Hematopoietic multipotent progenitor cell treated with erythropoietin and hydrocortisone succinate and interleukin-3 and kit ligand, for 15 days (in vitro differentiated cells): Measurements from ENCODE around the gene GJA10.
"Not testable (repeated sequence)": the region's sequence is repeated elsewhere in the genome, so short reads cannot be mapped to it uniquely, and the experiment has no call there.

Experiments used
- DNase-seq: peaks from one replicate; pipeline ENCODE4 v3.0.0-alpha.2; 2015; ENCODE audit warnings: low spot score

GJA10 gene

DNA sequence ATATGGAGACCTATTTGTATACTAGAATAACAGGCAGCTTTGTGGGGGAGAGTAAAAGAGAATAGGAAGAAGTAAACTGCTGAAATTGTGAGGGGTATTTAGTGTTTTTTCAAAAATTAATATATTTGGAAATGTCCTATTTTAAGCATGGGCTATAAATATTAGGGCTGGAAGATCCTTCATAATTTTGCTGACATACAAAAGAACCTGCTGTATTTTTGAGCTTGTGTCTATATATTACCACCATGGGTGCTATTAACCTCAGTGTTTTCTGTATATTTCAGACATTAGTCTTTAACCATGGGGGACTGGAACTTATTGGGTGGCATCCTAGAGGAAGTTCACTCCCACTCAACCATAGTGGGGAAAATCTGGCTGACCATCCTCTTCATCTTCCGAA lies at the start of gene GJA10:
TSS of gene GJA10 (plus strand) at position 301 of the 400 bp plus-strand sequence. CDS start at position 301, 0 bp downstream.
- DNase-seq = no peak

DNA sequence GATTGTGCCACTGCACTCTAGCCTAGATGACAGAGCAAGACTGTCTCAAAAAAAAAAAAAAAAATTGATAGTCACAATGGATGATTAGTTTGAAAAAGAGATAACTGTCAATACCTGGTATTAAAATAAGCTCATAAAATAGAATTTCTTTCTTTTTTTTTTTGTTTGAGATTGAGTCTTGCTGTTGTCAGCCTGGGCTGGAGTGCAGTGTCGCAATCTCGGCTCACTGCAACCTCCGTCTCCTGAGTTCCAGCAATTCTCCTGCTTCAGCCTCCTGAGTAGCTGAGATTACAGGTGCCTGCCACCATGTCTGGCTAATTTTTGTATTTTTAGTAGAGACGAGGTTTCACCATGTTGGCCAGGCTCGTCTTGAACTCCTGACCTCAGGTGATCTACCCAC lies 46.8 kb upstream of the GJA10 start:
- DNase-seq = not testable (repeated sequence)

DNA sequence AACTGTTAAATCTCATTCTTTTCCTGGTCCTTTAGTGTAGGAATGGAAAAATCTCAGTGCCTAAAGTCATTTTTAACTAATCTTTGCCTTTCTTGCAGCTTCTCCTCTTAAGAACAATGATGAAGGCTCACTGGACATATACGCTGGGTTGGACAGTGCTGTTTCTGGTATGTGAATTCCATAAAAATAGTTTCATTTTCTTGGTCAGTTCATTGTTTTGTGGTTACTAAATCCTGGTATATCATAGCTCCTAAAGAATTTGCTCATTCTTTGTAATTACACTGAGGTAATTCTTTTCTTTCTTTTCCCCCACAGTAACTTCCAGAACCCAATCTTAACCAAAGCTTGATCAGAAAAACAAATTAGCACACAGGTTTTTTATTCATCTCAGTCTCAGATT lies 41.2 kb upstream of the GJA10 start:
- no peak for DNase-seq

DNA sequence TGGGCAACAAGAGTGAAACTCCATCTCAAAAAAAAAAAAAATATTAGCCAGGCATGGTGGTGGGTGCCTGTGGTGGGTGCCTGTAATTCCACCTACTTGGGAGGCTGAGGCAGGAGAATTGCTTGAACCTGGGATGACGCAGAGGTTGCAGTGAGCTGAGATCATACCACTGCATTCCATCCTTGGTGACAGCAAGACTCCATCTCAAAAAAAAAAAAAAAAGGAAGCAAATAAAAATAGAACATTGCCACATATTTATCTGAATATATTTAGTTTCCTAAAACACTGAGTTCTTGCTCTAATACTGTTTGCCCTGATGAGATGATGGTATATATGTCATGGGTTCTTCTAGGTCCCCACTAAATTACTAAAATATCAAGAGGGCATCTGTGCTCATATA lies 36.2 kb upstream of the GJA10 start:
- no peak for DNase-seq

DNA sequence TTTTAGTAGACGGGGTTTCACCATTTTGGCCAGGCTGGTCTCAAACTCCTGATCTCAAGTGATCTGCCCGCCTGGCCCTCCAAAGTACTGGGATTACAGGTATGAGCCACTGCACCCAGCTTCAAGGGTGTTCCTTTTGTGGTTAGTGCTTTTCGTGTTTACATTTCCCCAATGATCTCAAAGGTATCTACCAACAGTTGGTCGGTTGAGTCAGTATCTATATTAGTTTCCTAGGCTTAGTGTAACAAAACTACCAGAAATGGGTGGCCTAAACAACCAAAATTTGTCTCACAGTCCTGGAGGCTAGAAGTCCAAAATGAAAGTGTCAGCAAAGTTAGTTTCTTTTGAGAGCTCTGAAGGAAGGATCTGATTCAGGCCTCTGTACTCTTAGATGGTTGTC lies 34.5 kb upstream of the GJA10 start:
- no peak for DNase-seq

DNA sequence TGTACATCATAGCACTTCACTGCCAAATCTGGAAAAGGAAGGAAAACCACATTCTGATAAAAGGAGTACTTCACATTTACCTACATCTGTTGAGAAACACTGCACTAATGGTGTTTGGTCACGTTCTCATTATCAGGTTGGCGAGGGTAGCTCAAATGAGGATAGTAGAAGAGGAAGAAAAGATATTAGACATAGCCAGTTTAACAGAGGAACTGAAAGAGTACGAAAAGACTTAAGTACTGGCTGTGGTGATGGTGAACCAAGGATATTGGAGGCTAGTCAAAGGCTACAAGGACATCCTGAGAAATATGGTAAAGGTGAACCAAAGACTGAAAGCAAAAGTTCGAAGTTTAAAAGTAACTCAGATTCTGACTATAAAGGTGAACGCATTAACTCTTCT lies 32.0 kb upstream of the GJA10 start:
- no peak for DNase-seq

DNA sequence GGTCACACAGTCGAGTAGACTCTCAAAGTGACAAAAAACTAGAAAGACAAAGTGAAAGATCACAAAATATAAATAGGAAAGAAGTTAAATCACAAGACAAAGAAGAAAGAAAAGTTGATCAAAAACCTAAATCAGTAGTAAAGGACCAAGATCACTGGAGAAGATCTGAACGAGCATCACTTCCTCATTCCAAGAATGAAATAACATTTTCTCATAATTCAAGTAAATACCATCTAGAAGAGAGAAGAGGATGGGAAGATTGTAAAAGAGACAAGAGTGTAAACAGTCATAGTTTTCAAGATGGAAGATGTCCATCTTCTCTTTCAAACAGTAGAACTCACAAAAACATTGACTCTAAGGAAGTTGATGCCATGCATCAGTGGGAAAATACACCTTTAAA lies 31.6 kb upstream of the GJA10 start:
- no peak for DNase-seq

DNA sequence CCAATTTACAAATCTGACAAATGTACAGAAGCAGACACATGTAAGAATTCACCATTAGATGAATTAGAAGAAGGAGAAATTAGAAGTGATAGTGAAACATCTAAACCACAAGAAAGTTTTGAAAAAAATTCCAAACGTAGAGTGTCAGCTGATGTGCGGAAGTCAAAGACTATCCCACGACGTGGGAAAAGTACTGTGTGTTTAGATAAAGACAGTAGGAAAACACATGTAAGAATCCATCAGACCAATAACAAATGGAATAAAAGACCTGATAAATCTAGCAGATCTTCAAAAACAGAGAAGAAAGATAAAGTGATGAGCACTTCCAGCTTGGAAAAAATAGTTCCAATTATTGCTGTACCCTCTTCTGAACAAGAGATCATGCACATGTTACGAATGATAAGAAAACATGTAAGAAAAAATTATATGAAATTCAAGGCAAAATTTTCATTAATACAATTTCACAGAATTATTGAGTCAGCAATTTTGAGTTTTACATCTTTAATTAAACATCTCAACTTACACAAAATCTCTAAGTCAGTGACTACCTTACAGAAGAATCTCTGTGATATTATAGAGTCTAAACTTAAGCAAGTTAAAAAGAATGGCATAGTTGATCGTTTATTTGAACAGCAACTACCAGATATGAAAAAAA lies 28.1 kb upstream of the GJA10 start:
- DNase-seq = no peak

DNA sequence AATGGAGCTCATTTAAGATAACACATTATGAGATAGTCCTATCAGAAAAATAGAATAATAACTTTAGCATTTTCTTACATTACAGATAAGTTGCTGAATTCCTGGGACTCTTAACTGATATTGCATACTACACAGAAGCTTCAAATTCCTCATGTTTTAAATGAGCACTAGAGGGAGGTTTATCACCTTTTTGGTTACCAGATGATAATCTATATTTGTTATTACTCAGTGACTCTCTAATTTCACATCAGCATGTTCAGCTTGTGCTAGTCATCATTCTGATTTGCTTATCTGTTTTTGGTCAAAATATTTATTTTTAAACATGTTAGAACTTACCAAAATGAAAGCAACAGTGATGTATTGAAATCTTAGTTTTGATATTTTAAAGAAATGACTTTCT lies 20.5 kb upstream of the GJA10 start:
- no peak for DNase-seq

DNA sequence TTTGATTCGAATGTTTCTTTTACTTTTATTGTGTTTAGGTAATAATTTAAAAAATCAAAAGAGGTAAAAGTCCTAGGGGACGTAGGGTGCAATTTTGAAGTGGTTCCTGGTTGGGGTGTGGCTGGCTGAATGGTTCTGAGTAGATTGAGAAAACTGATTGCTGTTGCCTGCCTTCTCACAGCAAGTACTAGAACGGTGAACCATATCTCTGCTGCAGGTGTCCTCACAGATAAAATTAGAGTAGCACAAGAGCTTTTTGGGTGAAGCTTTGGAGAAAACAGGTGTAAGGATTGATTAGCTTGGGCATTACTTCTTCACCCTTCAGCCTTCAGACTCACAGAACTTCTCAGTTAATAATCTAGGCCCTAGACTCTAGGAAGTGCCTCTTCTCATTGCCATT lies 19.8 kb upstream of the GJA10 start:
- peak; percentile 42 for DNase-seq

DNA sequence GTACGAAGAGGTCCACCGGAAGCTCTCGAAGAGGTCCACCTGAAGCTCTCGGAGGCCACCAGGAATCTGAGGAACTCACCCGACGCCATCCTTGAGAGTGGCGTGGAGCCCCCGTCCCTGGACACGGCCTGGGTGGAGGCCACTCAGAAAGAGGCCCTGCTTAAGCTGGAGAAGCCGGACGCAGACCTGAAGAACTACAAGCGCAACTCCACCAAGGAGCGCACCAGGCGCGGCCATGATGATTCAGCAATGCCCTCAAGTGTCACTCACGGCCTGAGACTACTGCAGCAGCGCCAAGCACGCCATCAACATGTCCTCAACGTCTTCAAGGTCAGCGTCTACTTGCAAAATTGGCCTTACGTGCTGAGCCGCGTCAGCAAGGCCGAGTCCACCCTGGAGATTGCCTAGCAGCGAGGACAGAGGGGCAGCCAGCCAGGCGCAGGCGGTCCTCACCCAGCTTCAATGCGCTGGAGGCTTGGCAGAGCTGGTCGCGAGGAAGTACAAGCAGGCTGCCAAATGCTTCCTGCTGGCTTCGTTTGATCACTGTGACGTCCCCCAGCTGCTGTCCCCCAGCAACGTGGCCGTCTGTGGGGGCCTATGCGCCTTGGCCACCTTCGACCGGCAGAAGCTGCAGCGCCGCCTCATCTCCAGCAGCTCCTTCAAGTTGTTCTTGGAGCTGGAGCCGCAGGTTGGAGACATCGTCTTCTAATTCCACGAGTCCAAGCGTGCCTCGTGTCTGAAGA lies 7.7 kb upstream of the GJA10 start:
- DNase-seq = no peak

DNA sequence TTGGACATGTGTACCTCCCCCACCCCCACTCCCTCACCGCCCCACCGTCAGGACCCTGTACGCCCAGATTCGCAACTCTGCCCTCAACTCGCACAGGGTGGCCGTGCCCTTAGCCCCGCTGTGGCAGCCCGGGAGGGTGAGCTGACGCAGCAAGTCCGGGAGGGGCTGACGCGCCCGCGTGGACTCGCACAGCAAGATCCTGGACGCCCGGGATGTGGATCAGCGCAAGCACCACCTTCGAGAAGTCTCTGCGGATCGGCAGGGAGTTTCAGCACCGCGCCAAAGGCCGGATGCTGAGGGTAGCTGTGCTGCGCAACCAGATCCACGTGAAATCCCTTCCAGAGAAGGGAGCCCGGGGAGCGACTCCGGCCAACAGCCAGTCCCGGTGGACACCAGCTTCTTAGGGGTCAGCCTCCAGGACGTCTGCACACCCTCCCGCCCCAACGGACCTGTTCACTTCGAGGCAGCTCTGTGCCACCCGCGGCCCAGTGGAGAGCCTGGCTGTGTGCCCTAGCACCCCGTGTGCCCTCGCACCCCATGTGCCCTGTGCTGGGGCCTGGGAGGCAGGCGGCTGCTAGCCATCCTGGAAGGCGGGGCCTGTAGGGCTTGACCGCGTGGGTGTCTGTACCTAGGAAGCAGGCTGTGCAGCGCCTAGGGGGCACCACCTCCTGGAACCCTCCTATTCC lies 6.7 kb upstream of the GJA10 start:
- no peak for DNase-seq

DNA sequence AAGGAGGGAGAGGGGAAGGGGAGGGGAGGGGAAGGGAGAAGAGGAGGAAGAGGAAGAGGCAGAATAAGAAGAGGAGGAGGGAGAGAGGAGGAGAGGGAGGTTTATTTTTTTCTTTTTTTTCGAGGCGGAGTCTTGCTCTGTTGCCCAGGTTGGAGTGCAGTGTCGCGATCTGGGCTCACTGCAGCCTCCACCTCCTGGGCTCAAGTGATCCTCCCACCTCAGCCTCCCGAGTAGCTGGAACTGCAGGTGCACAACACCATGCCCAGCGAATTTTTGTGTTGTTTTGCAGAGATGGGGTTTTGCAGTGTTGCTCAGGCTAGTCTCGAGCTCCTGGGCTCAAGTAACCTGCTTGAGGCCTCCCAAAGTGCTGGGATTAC lies 6.1 kb upstream of the GJA10 start:
- no peak for DNase-seq

DNA sequence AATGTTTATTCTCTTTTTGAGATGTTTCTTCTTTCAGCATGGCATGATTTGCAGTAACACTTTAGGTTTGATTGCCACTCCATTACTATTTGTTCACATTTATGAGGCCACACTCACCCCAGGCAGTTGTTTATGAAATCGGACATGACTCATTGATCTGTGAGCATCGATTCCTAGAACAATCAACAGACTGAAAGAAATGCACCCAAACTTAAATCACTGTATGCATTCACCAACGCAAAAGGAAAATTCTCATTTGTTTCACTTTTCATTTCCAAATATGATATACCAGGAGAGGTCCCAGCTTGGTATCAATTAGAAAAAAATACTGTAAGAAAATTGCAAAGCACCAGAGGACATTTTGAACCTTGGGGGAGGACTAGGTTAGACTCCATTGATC lies 5.4 kb upstream of the GJA10 start:
- DNase-seq = no peak

DNA sequence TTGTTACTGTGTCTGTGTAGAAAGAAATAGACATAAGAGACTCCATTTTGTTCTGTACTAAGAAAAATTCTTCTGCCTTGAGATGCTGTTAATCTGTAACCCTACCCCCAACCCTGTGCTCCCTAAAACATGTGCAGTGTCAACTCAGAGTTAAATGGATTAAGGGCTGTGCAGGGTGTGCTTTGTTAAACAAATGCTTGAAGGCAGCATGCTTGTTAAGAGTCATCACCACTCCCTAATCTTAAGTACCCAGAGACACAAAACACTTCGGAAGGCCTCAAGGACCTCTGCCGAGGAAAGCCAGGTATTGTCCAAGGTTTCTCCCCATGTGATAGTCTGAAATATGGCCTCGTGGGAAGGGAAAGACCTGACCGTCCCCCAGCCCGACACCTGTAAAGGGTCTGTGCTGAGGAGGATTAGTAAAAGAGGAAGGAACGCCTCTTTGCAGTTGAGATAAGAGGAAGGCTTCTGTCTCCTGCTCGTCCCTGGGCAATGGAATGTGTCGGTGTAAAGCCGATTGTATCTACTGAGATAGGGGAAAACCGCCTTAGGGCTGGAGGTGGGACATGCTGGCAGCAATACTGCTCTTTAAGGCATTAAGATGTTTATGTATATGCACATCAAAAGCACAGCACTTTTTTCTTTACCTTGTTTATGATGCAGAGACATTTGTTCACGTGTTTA lies 3.3 kb upstream of the GJA10 start:
- DNase-seq = not testable (repeated sequence)

DNA sequence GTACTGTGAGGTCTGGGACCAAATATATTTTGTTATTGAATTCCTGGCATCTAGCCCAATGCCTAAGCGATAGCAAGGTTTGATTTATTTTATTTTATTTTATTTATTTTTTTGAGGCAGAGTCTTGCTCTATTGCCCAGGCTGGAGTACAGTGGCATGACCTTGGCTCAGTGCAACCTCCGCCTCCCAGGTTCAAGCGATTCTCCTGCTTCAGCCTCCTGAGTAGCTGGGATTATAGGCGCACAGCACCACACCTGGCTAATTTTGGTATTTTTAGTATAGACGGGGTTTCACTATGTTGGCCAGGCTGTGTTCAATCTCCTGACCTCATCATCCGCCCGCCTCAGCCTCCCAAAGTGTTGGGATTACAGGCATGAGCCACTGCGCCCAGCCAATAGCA lies 1.7 kb upstream of the GJA10 start:
- DNase-seq = not testable (repeated sequence)

DNA sequence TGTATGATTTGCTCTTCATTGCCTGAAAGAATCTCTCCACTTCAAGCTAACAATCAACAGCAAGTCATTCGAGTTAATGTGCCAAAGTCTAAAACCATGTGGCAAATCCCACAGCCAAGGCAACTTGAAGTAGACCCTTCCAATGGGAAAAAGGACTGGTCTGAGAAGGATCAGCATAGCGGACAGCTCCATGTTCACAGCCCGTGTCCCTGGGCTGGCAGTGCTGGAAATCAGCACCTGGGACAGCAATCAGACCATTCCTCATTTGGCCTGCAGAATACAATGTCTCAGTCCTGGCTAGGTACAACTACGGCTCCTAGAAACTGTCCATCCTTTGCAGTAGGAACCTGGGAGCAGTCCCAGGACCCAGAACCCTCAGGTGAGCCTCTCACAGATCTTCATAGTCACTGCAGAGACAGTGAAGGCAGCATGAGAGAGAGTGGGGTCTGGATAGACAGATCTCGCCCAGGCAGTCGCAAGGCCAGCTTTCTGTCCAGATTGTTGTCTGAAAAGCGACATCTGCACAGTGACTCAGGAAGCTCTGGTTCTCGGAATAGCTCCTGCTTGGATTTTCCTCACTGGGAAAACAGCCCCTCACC lies 1.1 kb downstream of the GJA10 start:
- DNase-seq = no peak

DNA sequence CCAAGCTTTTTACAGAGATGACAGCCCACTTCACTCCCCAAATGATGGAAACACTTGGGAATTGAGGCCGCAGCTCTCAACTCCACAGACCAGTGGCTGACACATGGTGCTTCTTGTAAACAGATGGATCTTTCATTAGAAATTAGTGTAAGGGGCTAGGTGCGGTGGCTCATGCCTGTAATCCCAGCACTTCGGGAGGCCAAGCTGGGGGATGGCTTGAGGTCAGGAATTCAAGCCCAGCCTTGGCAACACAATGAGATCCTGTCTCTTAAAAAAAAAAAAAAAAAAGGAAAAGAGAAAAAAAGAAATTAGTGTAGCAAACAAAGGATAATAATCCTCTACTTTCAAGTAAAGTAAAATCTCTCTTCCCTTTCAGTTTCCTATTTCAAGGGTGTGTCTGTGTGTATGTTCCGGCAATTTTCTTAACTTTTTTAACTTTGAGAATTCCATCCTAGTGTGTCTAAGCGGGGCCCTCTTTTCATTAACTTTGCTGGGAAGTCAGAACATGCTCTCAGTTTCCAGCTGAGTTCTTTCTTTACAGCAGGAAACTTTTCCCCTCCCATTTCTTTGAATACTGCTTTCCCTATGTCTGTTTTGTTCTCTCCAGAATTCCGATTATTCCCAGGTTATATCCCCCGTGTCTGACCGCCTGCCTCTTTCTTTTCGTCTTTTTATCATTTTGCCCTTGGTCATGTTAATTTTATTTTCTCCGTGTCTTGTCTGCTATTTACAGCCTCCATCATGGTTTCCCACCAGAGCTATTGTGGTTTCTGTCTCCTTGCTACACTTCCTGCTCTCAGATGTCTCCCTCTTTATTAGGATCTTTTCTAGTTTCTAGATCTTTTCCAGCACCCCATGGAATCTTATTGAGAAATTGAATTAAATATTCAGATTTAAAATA lies 16.0 kb downstream of the GJA10 start:
- not testable (repeated sequence) for DNase-seq

DNA sequence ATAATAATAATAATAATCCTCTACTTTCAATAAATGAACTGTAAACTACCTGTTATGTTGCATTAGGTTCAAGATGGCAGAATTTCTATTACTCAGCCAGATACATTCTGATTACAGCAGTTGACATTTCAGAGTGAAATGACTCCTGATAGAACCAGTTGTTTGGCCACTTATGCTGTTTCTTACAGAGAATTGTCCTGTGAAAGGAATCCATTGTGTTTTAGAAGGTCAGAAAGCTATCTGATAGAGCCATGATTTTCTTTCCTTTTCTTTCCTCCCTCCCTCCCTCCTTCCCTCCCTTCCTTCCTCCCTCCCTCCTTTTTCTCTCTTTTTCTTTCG lies 16.6 kb downstream of the GJA10 start:
- DNase-seq = no peak

DNA sequence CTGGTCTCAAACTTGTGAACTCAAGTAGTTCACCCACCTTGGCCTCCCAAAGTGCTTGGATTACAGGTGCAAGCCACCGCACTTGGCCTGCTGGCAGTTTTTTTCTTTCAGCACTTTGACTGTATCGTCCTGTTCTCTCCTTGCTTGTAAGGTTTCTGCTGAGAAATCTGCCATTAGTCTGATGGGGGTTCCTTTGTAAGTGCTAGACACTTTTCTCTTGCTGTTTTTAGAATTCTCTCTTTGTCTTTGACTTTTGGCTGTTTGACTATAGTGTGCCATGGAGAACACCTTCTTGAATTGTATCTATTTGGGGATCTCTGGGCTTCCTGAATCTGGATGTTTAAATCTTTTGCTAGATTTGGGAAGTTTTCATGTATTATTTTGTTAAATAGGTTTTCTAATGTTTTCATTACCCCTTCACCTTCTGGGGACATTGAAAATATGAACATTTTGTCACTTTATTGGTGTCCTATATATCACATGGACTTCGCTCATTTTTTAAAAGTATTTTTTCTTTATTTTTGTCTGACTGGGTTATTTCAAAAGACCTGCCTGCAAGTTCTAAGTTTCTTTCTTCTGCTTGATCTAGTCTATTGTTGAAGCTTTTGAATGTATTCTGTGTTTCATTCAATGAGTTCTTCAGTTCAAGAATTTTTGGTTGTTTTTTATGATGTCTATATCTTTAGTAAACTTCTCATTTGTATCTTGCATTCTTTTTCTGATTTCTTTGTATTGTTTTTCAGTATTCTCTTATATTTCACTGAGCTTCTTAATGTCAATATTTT lies 22.1 kb downstream of the GJA10 start:
- no peak for DNase-seq

DNA sequence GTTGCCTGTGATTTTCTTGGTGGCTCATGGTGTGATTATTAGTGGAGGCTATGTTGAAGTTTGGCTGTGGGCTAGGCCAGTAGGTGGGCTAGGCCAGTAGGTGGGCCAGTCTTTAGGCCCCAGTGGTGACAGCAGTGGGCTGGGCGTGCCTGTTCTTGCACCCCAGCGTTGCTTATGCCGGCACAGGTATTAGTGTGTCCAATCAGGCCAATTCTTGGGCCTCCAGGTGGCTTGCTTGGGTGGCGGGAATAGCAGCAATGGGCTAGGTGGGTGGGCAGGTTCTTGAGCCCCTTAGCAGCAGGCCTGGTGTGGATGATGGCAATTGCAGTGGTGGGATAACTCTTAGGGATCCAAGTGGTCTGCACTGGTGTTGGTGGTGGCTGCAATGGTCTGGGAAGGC lies 22.9 kb downstream of the GJA10 start:
- DNase-seq = no peak
